Stimulated activated CD4-positive, alpha-beta T cell treated with anti-CD3 and anti-CD28 coated beads, Interleukin-1b, Interleukin-23, amount 100 ng/mL, for 1 hour (primary cell): ENCODE measurements around the gene GRM3.

Source experiments
- DNase-seq, 2 donors: peaks; one replicate each; pipeline ENCODE4 v3.0.0-alpha.2; 2020; ENCODE audit warnings: low read depth in 2 of 2

GRM3 gene

GRCh38 chr7:86904949-86905834 is 261.5 kb downstream of the GRM3 start:
- DNase-seq, result no peak

GRCh38 chr7:86908948-86909347 is 265.2 kb downstream of the GRM3 start:
- DNase-seq, result no peak

GRCh38 chr7:86911659-86912058 is 267.9 kb downstream of the GRM3 start:
- DNase-seq, result no peak

- DNase-seq, result no peak
These were observed 270.0 kb downstream of the GRM3 start for GRCh38 chr7:86913709-86914108.
